Measurements from ENCODE around the gene NELFB. TPM values are rescaled to one million over a fixed set of nuclear protein-coding genes. Genes with fewer than 3 reads are reported as not detected.

The NELFB gene
- total and polyA plus RNA-seq, 2 donors (not counting 1 experiment from before 2014, with no cell fraction given) = 53.7 to 55.8 TPM

DNA sequence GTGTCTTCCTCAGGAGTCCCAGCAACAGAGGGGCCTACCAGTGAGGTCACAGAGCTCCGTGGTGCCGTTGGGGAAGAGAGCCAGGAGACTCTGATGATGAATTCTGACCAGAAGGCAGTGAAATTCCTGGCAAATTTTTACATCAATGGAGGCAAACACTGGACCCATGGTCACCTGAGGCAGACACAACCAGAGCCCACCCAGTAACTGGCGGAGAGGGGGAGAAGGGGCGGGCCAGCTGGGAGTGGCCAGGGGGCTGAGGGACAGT lies 4.0 kb upstream of the NELFB start, which contains the start of gene STPG3:
Gene STPG3, plus strand, starts transcription at position 93 of the 268 bp plus-strand sequence. Its CDS starts 1 bp downstream, at position 94.
- Histone ChIP-seq H4K20me1 (ENCODE audit: control insufficient read depth, insufficient read depth, low read length, poor library complexity, severe bottlenecking) (peaks cover 8% of the 10 kb centered on the region), H3K9ac (ENCODE audit: low read length) (no peak within 1 kb of the TSS), H3K36me3 (replicated peaks in 1 of 2; ENCODE audit: control extremely low read depth in 1 of 2, control insufficient read depth in 1 of 2, extremely low read depth in 1 of 2, insufficient read depth in 2 of 2, low read length in 1 of 2) (no peaks in the 10 kb centered on the region), H3K4me3 (ENCODE audit: control extremely low read depth in 1 of 5, extremely low read depth in 1 of 5, insufficient read depth in 1 of 5, low read depth in 2 of 5, low read length in 4 of 5) (no peak within 1 kb of the TSS), H3K27ac (ENCODE audit: low read length in 2 of 2) (no peak within 1 kb of the TSS), H3K9me3 (ENCODE audit: control extremely low read depth in 1 of 3, control insufficient read depth in 2 of 3, insufficient read depth in 1 of 3, low read length in 2 of 3) (no peaks in the 10 kb centered on the region), H3K4me1 (ENCODE audit: control insufficient read depth in 2 of 2, insufficient read depth in 2 of 2, low read length in 2 of 2) (peaks cover 9 to 18% of the 10 kb centered on the region in 2 donors), H3K79me2 (ENCODE audit: control insufficient read depth, insufficient read depth, low read length) (peaks cover 9% of the 10 kb centered on the region), H2AFZ (ENCODE audit: insufficient read depth, low read depth, low read length, poor library complexity, severe bottlenecking) (no peak within 1 kb of the TSS), H3K27me3 (replicated peaks in 1 of 4; ENCODE audit: control extremely low read depth in 1 of 4, control insufficient read depth in 3 of 4, insufficient read depth in 4 of 4, low read length in 3 of 4) (no peaks in the 10 kb centered on the region), H3K4me2 (replicated peaks; ENCODE audit: low read depth, low read length, poor library complexity, severe bottlenecking) (no peak within 1 kb of the TSS)
- H3K27ac Mint-ChIP-seq = no peak within 1 kb of the TSS
- no peaks in the 10 kb centered on the region for H3K27me3 Mint-ChIP-seq
- peaks cover 16% of the 10 kb centered on the region for H3K4me1 Mint-ChIP-seq
- WGBS (ENCODE audit: insufficient coverage) = 98% methylated on average over 4 of the region's 4 CpGs
- intact Hi-C loops (cut with micrococcal nuclease) = no loop called here
- no peak within 1 kb of the TSS for H3K4me3 Mint-ChIP-seq
- DNase-seq = no peak
- POLR2A ChIA-PET = no interaction called here
- CTCF ChIA-PET = no interaction called here
- no peak for TF ChIP-seq EZH2 (IDR thresholded peaks at IDR 0.05; ENCODE audit: borderline replicate concordance, insufficient read depth, low read depth, low read length, poor library complexity, severe bottlenecking)
- TF ChIP-seq, protein P1, sequence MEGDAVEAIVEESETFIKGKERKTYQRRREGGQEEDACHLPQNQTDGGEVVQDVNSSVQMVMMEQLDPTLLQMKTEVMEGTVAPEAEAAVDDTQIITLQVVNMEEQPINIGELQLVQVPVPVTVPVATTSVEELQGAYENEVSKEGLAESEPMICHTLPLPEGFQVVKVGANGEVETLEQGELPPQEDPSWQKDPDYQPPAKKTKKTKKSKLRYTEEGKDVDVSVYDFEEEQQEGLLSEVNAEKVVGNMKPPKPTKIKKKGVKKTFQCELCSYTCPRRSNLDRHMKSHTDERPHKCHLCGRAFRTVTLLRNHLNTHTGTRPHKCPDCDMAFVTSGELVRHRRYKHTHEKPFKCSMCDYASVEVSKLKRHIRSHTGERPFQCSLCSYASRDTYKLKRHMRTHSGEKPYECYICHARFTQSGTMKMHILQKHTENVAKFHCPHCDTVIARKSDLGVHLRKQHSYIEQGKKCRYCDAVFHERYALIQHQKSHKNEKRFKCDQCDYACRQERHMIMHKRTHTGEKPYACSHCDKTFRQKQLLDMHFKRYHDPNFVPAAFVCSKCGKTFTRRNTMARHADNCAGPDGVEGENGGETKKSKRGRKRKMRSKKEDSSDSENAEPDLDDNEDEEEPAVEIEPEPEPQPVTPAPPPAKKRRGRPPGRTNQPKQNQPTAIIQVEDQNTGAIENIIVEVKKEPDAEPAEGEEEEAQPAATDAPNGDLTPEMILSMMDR (IDR thresholded peaks at IDR 0.05) = no peak
- no peaks in the 10 kb centered on the region for H3K9me3 Mint-ChIP-seq (ENCODE audit: insufficient read depth)
- no peak for ATAC-seq (ENCODE audit: low read depth)

DNA sequence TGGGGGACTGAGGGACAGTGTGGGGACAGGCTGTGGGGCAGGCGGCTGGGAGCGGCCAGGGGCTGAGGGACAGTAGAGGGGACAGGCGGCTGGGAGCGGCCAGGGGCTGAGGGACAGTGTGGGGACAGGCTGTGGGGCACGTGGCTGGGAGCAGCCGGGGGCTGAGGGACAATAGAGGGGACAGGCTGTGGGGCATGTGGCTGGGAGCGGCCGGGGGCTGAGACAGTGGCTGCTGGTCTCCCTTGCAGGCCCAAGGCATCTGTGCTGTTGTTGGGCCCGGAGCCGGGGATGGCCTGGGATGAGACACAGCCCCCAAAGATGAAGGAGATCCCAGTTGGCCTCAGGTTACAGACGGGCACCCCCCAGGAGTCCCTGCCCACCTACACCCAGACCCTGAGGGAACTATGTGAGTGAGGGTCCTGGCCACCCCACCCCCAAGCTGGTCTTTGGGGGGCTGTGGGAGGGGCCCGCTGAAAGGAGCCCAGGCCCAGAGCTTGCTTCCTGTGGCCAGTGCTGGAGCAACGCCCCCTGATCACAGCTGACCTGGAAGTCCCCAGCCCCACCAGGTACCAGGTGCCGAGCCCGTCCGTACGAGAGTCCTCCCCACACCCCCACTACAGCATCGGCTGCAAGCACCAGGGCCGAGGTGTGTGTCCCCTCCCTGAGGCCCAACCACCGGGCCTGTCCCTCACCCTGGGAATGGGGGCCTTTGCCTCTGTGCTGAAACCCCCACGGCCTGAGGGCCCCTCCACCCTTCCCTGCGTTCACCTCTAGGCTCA lies 3.4 kb upstream of the NELFB start:
- Histone ChIP-seq H3K4me3 (ENCODE audit: control extremely low read depth in 1 of 5, extremely low read depth in 1 of 5, insufficient read depth in 1 of 5, low read depth in 2 of 5, low read length in 4 of 5) (no peak overlapping the region), H3K79me2 (ENCODE audit: control insufficient read depth, insufficient read depth, low read length) (peaks cover 14% of the 10 kb centered on the region), H3K4me1 (ENCODE audit: control insufficient read depth in 2 of 2, insufficient read depth in 2 of 2, low read length in 2 of 2) (peaks cover 14 to 23% of the 10 kb centered on the region in 2 donors), H3K36me3 (replicated peaks in 1 of 2; ENCODE audit: control extremely low read depth in 1 of 2, control insufficient read depth in 1 of 2, extremely low read depth in 1 of 2, insufficient read depth in 2 of 2, low read length in 1 of 2) (peaks cover 0 to 3% of the 10 kb centered on the region in 2 experiments), H3K9ac (ENCODE audit: low read length) (no peak overlapping the region), H3K4me2 (replicated peaks; ENCODE audit: low read depth, low read length, poor library complexity, severe bottlenecking) (no peak overlapping the region), H3K27me3 (replicated peaks in 1 of 4; ENCODE audit: control extremely low read depth in 1 of 4, control insufficient read depth in 3 of 4, insufficient read depth in 4 of 4, low read length in 3 of 4) (no peaks in the 10 kb centered on the region), H4K20me1 (ENCODE audit: control insufficient read depth, insufficient read depth, low read length, poor library complexity, severe bottlenecking) (peaks cover 14% of the 10 kb centered on the region), H3K27ac (ENCODE audit: low read length in 2 of 2) (no peak overlapping the region), H2AFZ (ENCODE audit: insufficient read depth, low read depth, low read length, poor library complexity, severe bottlenecking) (no peak overlapping the region), H3K9me3 (ENCODE audit: control extremely low read depth in 1 of 3, control insufficient read depth in 2 of 3, insufficient read depth in 1 of 3, low read length in 2 of 3) (no peaks in the 10 kb centered on the region)
- ATAC-seq (ENCODE audit: low read depth) = no peak
- TF ChIP-seq, protein P1 (IDR thresholded peaks at IDR 0.05) = no peak
- no peak for TF ChIP-seq EZH2 (IDR thresholded peaks at IDR 0.05; ENCODE audit: borderline replicate concordance, insufficient read depth, low read depth, low read length, poor library complexity, severe bottlenecking)
- 95% methylated on average over 19 of the region's 22 CpGs for WGBS (ENCODE audit: insufficient coverage)
- Mint-ChIP-seq H3K27me3 (no peaks in the 10 kb centered on the region), H3K9me3 (ENCODE audit: insufficient read depth) (no peaks in the 10 kb centered on the region), H3K4me3 (no peak overlapping the region), H3K27ac (no peak overlapping the region), H3K4me1 (peaks cover 21% of the 10 kb centered on the region)
- POLR2A ChIA-PET = no interaction called here
- intact Hi-C loops (cut with micrococcal nuclease) = no loop called here
- CTCF ChIA-PET = interaction anchor here (2.3 kb wide), 1 partner anchor 11 kb away, joined by 6 read pairs; the partner anchor contains the start of gene TUBB4B
- DNase-seq = no peak

Data from B cell (primary cell).